GM23248 (cell line): ENCODE measurements around the gene SEPTIN5. TPM values are rescaled to one million over a fixed set of nuclear protein-coding genes. Genes with fewer than 3 reads are reported as not detected.
A peak's percentile ranks its signal among the peaks of the same experiment; 100 is the strongest.

Source experiments
- DNase-seq: peaks from one replicate; pipeline ENCODE4 v3.0.0-alpha.2; 2015
- H2AFZ ChIP-seq: fragments of 200-600 bp; sonication (generic); 2 replicates; pipeline ENCODE4 v1.6.1; 2016; ENCODE audit warnings: antibody characterized with exemption
- H3F3A ChIP-seq: fragments of 200-600 bp; sonication (generic); 2 replicates; pipeline ENCODE4 v1.6.1; 2016; ENCODE audit warnings: mild to moderate bottlenecking, antibody characterized with exemption, mixed run types; ENCODE audit not compliant: insufficient read depth
- H3K27ac ChIP-seq: fragments of 200-600 bp; sonication (generic); 2 replicates; pipeline ENCODE4 v1.5.1; 2016; ENCODE audit warnings: mild to moderate bottlenecking
- H3K27me3 ChIP-seq: fragments of 200-600 bp; sonication (generic); replicated peaks from 2 replicates; pipeline ENCODE4 v1.6.1; 2016; ENCODE audit warnings: mild to moderate bottlenecking; ENCODE audit not compliant: insufficient read depth
- H3K36me3 ChIP-seq: fragments of 200-600 bp; sonication (generic); 2 replicates; pipeline ENCODE4 v1.6.1; 2016; ENCODE audit warnings: low read depth, mild to moderate bottlenecking
- H3K4me1 ChIP-seq: fragments of 200-600 bp; sonication (generic); 2 replicates; pipeline ENCODE4 v1.6.1; 2016; ENCODE audit warnings: mild to moderate bottlenecking; ENCODE audit not compliant: insufficient read depth
- H3K4me2 ChIP-seq: fragments of 200-600 bp; sonication (generic); one replicate; pipeline ENCODE4 v1.6.1; 2016; ENCODE audit warnings: mild to moderate bottlenecking; ENCODE audit not compliant: unreplicated experiment
- H3K4me3 ChIP-seq: fragments of 200-600 bp; sonication (generic); 2 replicates; pipeline ENCODE4 v1.5.1; 2016; ENCODE audit warnings: mild to moderate bottlenecking
- H3K79me2 ChIP-seq: fragments of 200-600 bp; sonication (generic); 2 replicates; pipeline ENCODE4 v1.6.1; 2016; ENCODE audit warnings: mild to moderate bottlenecking; ENCODE audit not compliant: insufficient read depth
- H3K9ac ChIP-seq: fragments of 200-600 bp; sonication (generic); 2 replicates; pipeline ENCODE4 v1.6.1; 2016; ENCODE audit warnings: mild to moderate bottlenecking
- H3K9me2 ChIP-seq: fragments of 200-600 bp; sonication (generic); 2 replicates; pipeline ENCODE4 v1.6.1; 2016; ENCODE audit warnings: mixed run types, mild to moderate bottlenecking, moderate library complexity; ENCODE audit not compliant: insufficient read depth
- H3K9me3 ChIP-seq: fragments of 200-600 bp; sonication (generic); one replicate; pipeline ENCODE4 v1.6.1; 2017; ENCODE audit warnings: low read depth
- H4K20me1 ChIP-seq: fragments of 200-600 bp; sonication (generic); 2 replicates; pipeline ENCODE4 v1.6.0; 2016; ENCODE audit not compliant: insufficient read depth
- EZH2 ChIP-seq: fragments of 200-600 bp; sonication (generic); IDR thresholded peaks from 2 replicates; pipeline ENCODE4 v1.6.1; 2018; ENCODE audit warnings: antibody characterized with exemption, mild to moderate bottlenecking; ENCODE audit not compliant: insufficient read depth, poor library complexity, severe bottlenecking
- EZH2phosphoT487 ChIP-seq: fragments of 200-600 bp; sonication (generic); IDR thresholded peaks from 2 replicates; pipeline ENCODE4 v1.6.1; 2018; ENCODE audit warnings: antibody characterized with exemption, moderate library complexity, mild to moderate bottlenecking, low read depth; ENCODE audit not compliant: insufficient read depth
- WGBS, 2 experiments: methylation state at CpG; one replicate each; pipeline ENCODE4 v1.1.6; 2015 to 2017; ENCODE audit warnings: low lambda C conversion rate in 2 of 2, low coverage in 1 of 2; ENCODE audit errors: missing lambda C conversion rate in 2 of 2; 5-methylcytosine and 5-hydroxymethylcytosine counted together
- in situ Hi-C: fragments of 300-500 bp; cut with MboI; formaldehyde crosslinking; loops from 2 replicates; pipeline ENCODE4 v1.15.0; 2020
- polyA plus RNA-seq: library from polyadenylated mRNA; unstranded; fragments of >200 nt; fragmentation: Nextera tagmentation; extraction: Ambion mirVana; gene quantifications from 2 replicates; pipeline ENCODE4 v1.2.1, GENCODE V29; 2016
- total RNA-seq: library from RNA; depleted of rRNA; stranded (reverse); fragments of >200 nt; shearing (Covaris generic); gene quantifications from 2 replicates; pipeline ENCODE4 v1.2.3, GENCODE V29; 2014

Gene SEPTIN5
- total and polyA plus RNA-seq, 2 experiments from 2014 or later: 17.0 to 31.5 TPM

DNA sequence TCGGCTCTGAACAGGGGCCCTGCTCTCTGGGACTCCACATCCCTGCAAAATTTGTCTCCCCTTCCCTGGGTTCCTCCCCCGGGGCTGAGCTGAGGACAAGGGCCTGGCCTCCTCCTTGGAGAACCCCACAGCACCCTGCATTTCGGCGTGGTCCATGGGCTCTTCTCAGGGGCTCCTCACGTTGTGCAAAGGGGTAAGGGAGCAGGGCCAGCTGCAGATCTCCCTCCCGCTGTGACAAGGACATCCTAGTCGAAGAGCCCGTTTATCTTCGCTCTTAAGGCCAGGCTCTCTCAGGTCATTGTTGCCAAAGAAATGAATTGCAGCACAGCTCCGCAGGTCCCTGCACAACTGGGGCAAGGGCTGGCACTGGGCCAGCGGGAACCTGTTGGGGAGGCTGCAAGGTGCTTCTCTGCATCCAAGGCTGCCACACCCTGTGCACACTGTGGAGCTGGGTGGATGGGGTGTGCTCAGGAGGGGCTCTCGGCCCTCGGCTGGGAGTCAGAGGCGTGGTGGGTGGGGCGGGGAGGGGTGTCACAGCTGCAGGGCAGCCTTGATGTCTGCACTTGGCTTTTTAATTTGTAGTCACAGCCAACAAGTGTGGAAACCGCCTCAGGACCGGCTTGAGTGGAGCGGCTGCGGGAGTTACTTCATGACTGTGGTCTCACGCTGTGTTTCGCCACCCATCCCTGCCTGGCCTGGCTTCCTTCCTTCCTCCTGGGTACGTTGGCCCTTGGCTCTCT, 26.6 kb upstream of the SEPTIN5 start:
- no peak overlapping the region for H3K9ac ChIP-seq
- H3K9me3 ChIP-seq: no peaks in the 10 kb centered on the region
- H3F3A ChIP-seq: peaks cover 8% of the 10 kb centered on the region
- no peaks in the 10 kb centered on the region for H4K20me1 ChIP-seq
- no peaks in the 10 kb centered on the region for H3K36me3 ChIP-seq
- in situ Hi-C loops: no loop called here
- TF ChIP-seq EZH2: no peak
- no peak for TF ChIP-seq EZH2phosphoT487
- no peaks in the 10 kb centered on the region for H3K79me2 ChIP-seq
- peak; percentile 42 for DNase-seq
- peaks cover 14% of the 10 kb centered on the region for H3K27me3 ChIP-seq
- no peak overlapping the region for H3K4me3 ChIP-seq
- no peak overlapping the region for H3K27ac ChIP-seq
- 35 to 39% methylated on average over 20 to 22 of the region's 22 CpGs for WGBS, 2 experiments
- no peak overlapping the region for H2AFZ ChIP-seq
- no peaks in the 10 kb centered on the region for H3K9me2 ChIP-seq
- H3K4me2 ChIP-seq: no peak overlapping the region
- H3K4me1 ChIP-seq: peaks cover 12% of the 10 kb centered on the region

DNA sequence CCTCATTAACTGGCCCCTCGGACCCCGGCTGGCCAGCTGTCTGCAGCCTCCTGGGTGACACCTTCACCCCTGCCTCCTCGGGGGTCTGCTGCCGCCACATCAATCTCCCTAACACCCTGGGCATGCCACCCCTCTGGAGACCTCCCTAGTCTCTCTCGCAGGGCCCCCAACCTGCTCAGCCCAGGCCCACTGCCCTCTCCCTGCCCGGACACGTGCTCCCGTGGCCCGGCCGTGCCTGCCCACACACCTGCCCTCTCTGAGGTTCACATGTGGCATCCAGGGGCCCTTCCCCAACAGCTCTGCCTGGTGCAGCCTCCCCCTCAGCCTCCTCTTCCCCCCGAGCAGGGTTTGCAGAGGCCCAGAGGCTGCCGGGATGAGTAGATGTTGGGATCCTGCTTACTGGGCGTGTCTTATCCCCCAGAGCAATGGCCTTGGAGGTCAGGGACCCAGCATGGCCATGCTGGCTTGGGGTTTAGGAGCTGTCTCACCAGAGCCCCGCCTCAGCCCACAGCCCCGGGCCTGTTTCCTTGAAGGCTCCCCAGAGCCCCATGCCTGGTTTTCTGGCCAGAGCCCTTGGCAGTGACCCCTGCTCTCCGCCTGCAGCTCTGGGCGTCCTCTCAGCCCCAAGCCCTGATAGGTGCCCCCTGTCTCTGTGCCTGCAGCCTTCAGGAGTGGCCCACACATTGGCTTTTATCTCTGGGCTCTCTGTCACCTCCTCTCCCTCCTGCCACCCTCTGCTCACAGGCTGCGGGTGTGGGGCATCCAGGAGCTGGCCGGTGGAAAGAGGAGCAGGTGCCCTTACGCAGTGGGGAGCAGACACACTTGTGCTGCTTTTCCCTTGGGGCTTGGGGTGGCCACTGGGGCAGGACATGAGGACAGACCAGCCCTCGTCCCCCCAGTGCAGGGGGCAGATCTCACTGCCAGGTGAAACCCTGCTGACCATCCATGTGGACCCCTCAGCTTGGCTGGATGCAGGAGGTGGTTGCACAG, 25.7 kb upstream of the SEPTIN5 start:
- Histone ChIP-seq H3K9ac (no peak overlapping the region), H3K36me3 (no peaks in the 10 kb centered on the region), H3K27ac (no peak overlapping the region), H3K79me2 (no peaks in the 10 kb centered on the region), H3K9me2 (no peaks in the 10 kb centered on the region), H3K27me3 (peaks cover 14% of the 10 kb centered on the region), H3K4me3 (no peak overlapping the region), H3F3A (peaks cover 8% of the 10 kb centered on the region), H3K4me2 (no peak overlapping the region), H2AFZ (no peak overlapping the region), H4K20me1 (no peaks in the 10 kb centered on the region), H3K9me3 (no peaks in the 10 kb centered on the region), H3K4me1 (peaks cover 12% of the 10 kb centered on the region)
- WGBS, 2 experiments: 47 to 51% methylated on average over 19 to 21 of the region's 21 CpGs
- no peak for DNase-seq
- no peak for TF ChIP-seq EZH2phosphoT487
- no peak for TF ChIP-seq EZH2
- in situ Hi-C loops: no loop called here

DNA sequence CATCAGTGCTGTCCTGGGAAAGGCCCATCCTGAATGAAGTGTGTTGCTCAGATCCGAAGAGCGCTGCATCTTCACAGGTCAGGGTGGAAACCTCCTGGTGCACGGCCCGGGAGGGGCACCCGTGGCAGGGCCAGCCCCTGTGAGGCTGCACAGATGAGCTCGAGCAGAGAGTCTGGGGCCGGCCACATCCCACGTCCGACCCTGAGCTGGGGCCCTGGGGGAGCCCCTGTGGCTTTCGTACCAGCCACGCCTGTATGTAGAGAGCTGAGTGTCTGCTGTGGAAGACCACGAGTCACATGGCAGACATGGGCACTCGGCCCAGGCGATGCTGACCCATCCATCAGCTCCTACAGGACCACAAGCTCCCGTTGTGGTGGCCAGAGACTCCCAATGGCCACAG, 24.9 kb upstream of the SEPTIN5 start:
- H3K4me3 ChIP-seq: no peak overlapping the region
- peaks cover 10% of the 10 kb centered on the region for H3K27me3 ChIP-seq
- WGBS, 2 experiments: 82 to 87% methylated on average over 13 to 15 of the region's 15 CpGs
- no peak for DNase-seq
- peaks cover 8% of the 10 kb centered on the region for H3F3A ChIP-seq
- no peaks in the 10 kb centered on the region for H3K9me3 ChIP-seq
- H3K9me2 ChIP-seq: no peaks in the 10 kb centered on the region
- in situ Hi-C loops: no loop called here
- no peak overlapping the region for H2AFZ ChIP-seq
- H4K20me1 ChIP-seq: no peaks in the 10 kb centered on the region
- no peak overlapping the region for H3K27ac ChIP-seq
- no peaks in the 10 kb centered on the region for H3K36me3 ChIP-seq
- no peaks in the 10 kb centered on the region for H3K79me2 ChIP-seq
- H3K9ac ChIP-seq: no peak overlapping the region
- TF ChIP-seq EZH2 (no peak), EZH2phosphoT487 (no peak)
- H3K4me1 ChIP-seq: peaks cover 12% of the 10 kb centered on the region
- H3K4me2 ChIP-seq: no peak overlapping the region

DNA sequence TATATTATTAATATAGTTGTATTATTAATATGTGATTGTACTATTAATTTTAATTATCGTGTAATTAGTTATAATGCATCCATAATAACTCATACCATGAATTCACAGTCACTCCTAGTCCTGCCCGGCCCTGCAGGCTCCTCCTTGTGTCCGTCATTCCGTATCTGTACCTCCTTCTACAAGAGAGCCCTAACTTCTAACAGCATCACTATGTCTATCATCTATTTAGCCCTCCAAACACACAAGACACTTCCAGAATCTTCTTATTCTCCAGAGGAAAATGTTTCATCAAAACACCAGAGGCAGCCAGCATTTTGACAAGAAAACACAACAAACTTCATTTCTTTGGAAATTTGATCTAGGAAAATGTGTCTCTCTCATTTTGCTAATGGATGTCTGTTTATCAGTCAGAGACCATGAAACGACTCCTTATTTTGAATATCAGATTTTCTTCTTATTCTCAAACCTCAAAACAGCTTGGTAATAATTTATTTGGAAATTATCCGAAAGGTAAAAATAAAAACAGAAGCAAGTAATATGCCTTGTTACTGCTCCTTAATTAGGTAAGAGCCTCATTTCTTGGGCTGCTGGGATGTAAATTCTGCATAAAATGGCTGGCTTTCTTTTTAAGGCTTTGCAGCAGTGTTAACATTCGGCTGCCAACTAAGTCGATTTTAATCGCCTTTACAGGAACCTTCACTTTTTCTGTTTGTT, 23.1 kb upstream of the SEPTIN5 start:
- Histone ChIP-seq H3K9ac (peak overlapping the region; percentile 29), H3K27ac (0 out of 2 replicates have a peak overlapping the region, but pooled peaks have one; percentile 21), H3K4me1 (peaks cover 12% of the 10 kb centered on the region), H3K9me2 (no peaks in the 10 kb centered on the region), H3K4me3 (peak overlapping the region; percentile 60), H2AFZ (peak overlapping the region; percentile 84), H4K20me1 (no peaks in the 10 kb centered on the region), H3K27me3 (peaks cover 8% of the 10 kb centered on the region), H3F3A (peaks cover 8% of the 10 kb centered on the region), H3K4me2 (peak overlapping the region; percentile 34), H3K79me2 (no peaks in the 10 kb centered on the region), H3K9me3 (no peaks in the 10 kb centered on the region), H3K36me3 (no peaks in the 10 kb centered on the region)
- WGBS, 2 experiments: 33 to 35% methylated on average over 9 of the region's 9 CpGs
- in situ Hi-C loops: no loop called here
- DNase-seq: no peak
- TF ChIP-seq EZH2: no peak
- TF ChIP-seq EZH2phosphoT487: no peak
